Stimulated activated CD8-positive, alpha-beta memory T cell treated with anti-CD3 and anti-CD28 coated beads, Interleukin-15, amount 100 ng/mL, for 1 hour (primary cell): ENCODE results near the gene PRX.
A peak's percentile ranks its signal among the peaks of the same experiment; 100 is the strongest.

Source experiments
- DNase-seq: peaks from one replicate; pipeline ENCODE4 v3.0.0-alpha.2; 2020; ENCODE audit warnings: low read depth

PRX gene

DNA sequence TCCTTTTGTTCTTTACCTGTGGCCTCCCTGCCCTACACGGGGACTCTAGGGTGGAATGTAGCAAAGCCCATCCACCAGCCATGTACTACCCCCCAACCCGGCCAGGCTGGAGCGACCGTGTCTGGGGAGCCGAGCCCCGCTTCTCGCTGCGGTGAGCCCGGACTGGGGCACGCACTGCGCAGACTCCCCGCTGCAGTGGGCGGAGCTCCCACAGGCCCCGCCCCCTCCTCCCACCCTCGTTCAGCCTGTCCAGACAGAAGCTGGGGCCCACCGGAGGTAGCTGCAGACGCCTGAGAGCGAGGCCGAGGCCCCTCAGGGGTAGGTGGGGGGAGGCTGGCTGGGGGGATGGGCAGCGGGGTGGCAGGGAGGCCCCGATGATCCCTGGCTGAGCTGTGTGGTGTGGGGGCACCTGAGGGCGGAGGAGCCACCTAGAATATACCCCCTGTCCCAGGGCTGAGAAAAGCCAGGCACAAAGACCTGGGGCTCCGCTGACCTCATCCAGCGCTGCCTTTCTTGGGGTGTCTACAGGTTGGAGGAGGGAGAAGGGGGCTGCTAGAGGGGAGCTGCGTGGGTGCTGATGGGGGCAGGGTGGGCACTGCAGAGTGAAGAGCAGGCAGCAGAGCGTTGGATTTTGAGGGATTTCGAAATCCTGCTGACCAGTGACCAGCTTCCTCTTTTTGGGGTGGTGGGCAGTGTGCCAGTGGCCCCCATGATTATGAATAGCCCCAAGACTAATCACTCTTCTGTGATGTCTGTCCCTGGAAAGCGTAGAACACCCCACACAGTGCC is 47.4 kb downstream of the PRX start:
- DNase-seq = no peak

GRCh38 chr19:40365010-40365409 is 48.2 kb downstream of the PRX start:
- DNase-seq = no peak

DNA sequence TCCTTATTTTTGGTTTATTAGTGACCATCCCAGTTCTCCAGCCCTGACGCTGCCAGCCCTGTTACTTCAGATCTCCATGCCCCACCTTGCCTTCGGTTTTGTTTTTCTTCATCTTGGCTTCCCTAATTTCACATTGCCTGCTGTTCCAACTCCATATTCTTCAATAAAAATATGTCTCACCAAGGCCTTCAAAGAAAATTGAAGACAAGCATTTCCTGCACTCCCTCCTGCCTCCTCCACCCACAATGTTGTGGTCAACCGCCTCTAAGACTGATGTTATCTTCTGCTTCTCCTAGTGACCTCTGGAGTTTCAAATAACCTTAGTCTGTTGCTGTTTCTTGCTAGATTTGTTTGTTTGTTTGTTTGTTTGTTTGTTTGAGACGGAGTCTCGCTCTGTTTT is 50.1 kb downstream of the PRX start:
- no peak for DNase-seq

DNA sequence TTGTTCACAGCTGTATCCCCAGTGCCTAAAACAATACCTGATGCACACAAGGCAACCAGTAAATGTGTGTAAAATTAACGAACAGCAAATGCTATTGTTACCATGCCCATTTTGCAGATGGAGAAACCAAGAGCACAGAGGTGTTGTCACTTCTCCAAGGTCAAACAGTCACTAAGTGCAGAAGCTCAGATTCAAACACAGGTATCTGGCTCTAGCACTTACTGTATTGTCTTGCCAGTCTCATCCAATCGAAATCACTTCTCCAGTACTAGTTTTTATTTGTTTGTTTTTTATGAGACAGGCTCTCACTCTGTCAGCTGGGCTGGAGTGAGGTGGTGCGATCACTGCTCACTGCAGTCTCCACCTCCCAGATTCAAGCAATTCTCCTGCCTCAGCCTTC is 51.0 kb downstream of the PRX start:
- no peak for DNase-seq

GRCh38 chr19:40360708-40361241 is 52.4 kb downstream of the PRX start:
- no peak for DNase-seq

GRCh38 chr19:40360020-40360707 is 53.0 kb downstream of the PRX start:
- DNase-seq = no peak

DNA sequence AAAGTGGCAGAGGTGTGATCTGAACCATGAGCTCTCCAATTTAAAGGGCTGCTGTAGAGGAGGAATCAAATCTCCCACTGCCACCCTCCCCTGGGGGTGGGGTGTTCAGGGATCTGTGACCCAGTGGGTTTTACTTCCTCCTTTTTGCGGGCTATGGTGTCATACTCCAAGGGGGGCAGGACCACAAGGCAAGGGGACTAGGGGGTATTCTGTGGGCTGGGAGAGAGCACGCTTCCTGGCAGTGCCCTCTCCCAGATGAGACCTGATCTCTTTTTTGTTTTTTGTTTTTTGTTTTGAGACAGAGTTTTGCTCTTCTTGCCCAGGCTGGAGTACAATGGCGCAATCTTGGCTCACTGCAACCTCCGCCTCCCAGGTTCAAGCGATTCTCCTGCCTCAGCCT is 54.4 kb downstream of the PRX start:
- DNase-seq = no peak

- DNase-seq = no peak
These were observed 55.5 kb downstream of the PRX start for GRCh38 chr19:40357640-40358039.

DNA sequence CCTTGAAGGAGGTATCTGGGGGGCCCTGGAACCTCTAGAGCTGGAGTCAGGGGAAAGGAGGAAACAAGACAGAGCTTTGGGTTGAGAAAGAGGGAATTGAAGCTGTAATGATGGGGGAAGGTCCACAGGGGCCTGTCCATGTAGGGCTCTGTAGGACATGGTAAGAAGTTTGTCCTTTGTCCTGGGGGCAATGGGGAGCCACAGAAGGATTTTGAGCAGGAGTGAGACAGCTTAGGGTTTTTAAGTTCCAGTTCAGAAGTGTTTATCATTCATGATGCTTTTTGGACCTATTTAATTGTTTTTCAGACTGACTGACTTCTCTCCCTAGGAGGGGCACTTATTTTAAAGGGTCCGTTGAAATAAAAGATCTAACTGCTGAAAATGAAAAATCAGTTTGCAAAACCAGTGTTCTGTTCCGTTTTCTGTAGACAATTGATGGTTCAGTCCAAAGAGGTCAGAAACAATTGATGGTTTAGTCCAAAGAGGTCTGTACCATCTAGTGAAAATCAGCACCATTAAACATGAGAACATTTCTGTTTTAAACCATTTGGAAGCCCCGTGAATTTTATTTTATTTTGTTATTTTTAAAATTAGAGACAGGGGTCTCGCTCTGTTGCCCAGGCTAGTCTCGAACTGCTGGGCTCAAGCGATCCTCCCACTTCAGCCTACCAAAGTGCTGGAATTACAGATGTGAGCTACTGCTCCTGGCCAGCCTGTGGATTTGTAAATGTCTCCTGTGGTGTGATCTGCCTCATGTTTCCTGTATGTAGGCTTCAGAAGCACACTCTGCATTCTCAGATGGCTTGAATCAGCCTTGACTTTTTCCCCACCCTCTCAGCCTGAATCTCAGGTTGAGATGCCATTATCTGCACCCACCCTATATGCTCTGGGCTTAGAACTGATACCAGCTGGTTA is 56.2 kb downstream of the PRX start:
- DNase-seq = no peak

DNA sequence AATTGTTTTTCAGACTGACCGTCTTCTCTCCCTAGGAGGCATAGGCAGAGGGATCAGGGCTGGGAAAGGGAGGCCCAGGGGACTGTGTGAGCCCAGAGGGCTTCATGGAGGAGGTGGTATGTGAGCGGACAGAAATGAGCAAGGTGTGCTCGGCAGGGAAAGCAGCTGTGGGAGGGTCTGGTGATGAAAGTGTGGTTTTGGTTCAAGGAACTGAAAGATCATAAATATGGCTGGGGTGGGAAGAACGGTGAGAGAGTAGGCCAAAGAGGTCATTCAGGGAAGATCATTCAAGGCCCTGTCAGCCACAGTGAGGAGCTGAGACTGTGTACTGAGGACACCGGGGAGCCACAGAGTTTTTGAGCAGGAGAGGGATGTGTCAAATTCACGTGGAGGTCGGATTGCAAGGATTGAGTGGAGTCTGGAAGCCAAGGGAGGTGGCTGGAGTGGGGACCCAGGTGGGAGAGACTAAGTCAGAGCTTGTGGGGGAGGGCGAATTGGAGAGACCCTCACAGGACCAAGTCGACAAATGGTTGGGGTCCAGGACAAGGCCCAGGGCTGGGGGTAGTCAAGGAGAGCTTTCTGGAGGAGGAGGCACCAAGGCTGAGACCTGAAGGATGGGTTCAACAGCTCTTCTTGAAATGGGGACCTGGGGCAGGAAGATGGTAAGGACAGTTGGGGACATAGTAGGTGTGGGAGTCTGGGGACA is 57.0 kb downstream of the PRX start:
- no peak for DNase-seq

- no peak for DNase-seq
These were observed 64.1 kb downstream of the PRX start for GRCh38 chr19:40348961-40349507.

DNA sequence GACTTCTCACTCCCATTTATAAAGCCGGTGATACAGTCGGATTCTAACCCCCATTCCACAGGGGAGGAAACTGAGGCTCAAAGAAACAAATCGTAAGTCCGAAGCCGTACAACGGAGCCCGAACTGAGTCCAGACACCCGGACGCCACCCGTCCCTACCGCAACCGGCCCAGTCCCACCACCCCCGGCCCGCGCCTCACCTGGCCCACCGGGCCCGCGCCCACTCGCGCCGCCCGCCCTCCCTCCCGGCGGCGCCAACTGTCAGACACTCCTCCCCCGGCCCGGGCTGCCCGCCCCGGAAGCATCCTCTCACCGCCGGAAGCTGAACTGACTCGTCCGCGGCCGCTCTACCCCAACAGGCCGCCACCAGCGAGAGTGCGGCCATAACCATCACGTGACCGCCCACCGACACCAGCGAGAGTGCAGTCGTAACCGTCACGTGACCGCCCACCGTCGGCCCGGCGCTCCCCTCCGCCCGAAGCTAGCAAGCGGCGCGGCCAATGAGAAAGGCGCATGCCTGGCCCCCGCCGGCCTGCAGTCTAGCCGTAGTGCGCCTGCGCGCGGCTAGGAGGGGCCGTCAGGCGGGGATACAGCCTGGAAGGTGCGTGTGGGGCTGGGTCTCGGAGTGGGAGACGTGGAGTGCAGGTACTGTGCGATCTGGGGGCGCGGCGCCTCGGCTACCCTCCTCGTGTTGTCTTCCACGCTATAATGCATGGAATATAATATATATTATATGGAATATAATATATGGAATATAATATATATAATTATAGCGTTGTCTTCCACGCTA is 64.9 kb downstream of the PRX start, which contains the start of the genes C19orf47 and PLD3:
TSS of gene C19orf47 (minus strand) at position 273 of the 789 bp plus-strand sequence. CDS start 6,540 bp downstream, outside the sequence.
TSS of gene PLD3 (plus strand) at position 571 of the 789 bp plus-strand sequence. CDS start 17,789 bp downstream, outside the sequence.
- DNase-seq = peak; percentile 93

DNA sequence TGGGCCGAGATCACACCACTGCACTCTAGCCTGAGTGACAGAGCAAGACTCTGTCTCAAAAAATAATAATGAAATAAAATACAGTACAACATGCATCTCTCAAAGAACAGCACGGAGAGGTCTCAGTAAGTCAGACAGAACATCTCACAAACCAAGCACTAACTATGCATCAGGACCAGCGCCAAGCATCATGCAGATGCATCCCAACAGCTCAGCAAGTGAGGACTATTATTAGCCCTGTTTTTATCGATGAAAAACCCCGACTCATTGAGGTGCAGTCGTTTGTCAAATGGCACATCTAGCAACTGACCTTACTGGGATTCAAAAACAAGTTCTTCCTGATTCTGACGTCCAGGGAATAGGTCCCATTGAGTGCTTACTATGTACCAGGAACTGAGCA is 68.8 kb downstream of the PRX start:
- no peak for DNase-seq
